ENCODE data around the gene DKKL1.

DKKL1 gene

DNA sequence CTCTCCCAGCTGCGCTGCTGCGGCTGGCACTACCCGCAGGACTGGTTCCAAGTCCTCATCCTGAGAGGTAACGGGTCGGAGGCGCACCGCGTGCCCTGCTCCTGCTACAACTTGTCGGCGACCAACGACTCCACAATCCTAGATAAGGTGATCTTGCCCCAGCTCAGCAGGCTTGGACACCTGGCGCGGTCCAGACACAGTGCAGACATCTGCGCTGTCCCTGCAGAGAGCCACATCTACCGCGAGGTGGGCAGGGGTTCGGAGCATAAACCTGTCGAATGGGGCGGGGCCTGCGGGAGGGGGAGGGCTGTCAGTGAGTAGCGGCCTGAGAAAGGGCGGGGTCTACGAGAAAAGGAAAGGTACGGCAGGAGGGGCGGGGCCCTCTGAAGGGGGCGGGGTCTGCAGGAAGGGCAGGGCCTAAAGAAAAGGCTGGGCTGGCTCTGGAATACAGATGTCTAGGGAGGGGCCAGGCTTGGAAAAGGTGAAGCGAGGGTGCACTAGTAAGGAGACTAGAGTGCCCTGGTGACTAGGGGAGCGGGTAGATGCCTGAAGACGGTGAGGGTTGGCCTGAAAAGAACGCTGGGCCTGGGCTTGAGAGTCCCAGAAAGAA, 24.9 kb upstream of the DKKL1 start:
- Histone ChIP-seq H2AFZ (ENCODE audit: low read length) (no peak overlapping the region), H3K9ac (ENCODE audit: low read length) (no peak overlapping the region; the same call in 1 of the 2 replicates), H3K79me2 (ENCODE audit: insufficient read depth, low read length) (peaks cover 5% of the 10 kb centered on the region; the same call in 1 of the 2 replicates), H3K9me3 (ENCODE audit: low read length) (no peaks in the 10 kb centered on the region), H3K4me1 (ENCODE audit: insufficient read depth, low read length, severe bottlenecking) (peaks cover 70% of the 10 kb centered on the region), H3K36me3 (ENCODE audit: insufficient read depth, low read length) (peaks cover 49% of the 10 kb centered on the region), H3F3A (ENCODE audit: insufficient read depth, low read length) (0 out of 2 replicates have a peak, but pooled peaks cover 3% of the 10 kb centered on the region), H3K9me2 (ENCODE audit: low read depth, low read length) (no peaks in the 10 kb centered on the region), H3K4me3 (ENCODE audit: low read depth, low read length, poor library complexity, severe bottlenecking) (peak overlapping the region; percentile 84), H3K27me3 (ENCODE audit: insufficient read depth, low read length) (no peaks in the 10 kb centered on the region), H3K27ac (ENCODE audit: low read depth, low read length, poor library complexity, severe bottlenecking) (peak overlapping the region; percentile 96), H3K4me2 (ENCODE audit: low read length) (peak overlapping the region; percentile 78), H4K20me1 (ENCODE audit: insufficient read depth, low read length) (no peaks in the 10 kb centered on the region)
- no peak for TF ChIP-seq EZH2 (IDR thresholded peaks at IDR 0.05; ENCODE audit: borderline replicate concordance, low read length)
- TF ChIP-seq, protein P1, sequence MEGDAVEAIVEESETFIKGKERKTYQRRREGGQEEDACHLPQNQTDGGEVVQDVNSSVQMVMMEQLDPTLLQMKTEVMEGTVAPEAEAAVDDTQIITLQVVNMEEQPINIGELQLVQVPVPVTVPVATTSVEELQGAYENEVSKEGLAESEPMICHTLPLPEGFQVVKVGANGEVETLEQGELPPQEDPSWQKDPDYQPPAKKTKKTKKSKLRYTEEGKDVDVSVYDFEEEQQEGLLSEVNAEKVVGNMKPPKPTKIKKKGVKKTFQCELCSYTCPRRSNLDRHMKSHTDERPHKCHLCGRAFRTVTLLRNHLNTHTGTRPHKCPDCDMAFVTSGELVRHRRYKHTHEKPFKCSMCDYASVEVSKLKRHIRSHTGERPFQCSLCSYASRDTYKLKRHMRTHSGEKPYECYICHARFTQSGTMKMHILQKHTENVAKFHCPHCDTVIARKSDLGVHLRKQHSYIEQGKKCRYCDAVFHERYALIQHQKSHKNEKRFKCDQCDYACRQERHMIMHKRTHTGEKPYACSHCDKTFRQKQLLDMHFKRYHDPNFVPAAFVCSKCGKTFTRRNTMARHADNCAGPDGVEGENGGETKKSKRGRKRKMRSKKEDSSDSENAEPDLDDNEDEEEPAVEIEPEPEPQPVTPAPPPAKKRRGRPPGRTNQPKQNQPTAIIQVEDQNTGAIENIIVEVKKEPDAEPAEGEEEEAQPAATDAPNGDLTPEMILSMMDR (IDR thresholded peaks at IDR 0.05; ENCODE audit: low read length): no peak

DNA sequence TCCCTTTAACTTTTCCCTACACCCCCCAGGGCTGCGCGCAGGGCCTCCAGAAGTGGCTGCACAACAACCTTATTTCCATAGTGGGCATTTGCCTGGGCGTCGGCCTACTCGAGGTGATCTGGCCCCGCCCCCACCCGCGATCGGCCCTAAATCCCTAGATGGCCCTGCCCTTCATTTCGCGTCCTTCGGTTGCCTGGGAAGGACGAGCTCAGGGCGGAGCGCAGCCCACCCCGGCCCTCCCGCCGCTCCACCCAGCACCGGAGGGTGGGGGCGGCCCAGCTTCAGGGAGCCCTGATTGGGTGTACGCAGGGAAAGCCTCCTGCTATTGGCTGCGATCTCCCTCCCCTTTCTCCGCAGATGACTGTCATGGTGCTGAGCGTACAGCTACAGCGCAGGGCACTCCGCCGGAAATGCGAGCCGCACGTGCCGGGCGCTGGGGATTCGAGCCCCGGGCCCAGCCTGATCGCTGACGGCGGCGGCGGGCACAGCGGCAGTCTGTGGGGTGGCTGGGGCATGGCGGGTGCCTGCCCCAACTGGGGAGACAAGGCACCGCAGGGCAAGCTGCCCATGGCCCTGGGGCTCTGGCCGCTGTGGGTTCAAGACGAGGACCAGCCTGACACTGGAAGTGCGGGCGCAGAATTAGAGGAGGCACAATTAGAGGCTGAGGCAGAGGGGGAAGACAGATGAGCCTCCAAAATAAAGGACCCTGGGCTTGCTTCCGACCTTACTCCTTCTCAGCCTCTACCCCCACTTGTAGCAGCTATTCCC, 24.2 kb upstream of the DKKL1 start:
- Histone ChIP-seq H3K27me3 (ENCODE audit: insufficient read depth, low read length) (no peaks in the 10 kb centered on the region), H3K9ac (ENCODE audit: low read length) (peak overlapping the region; percentile 32; the same call in 1 of the 2 replicates), H3K27ac (ENCODE audit: low read depth, low read length, poor library complexity, severe bottlenecking) (peak overlapping the region; percentile 89), H3K4me3 (ENCODE audit: low read depth, low read length, poor library complexity, severe bottlenecking) (peak overlapping the region; percentile 84), H3F3A (ENCODE audit: insufficient read depth, low read length) (0 out of 2 replicates have a peak, but pooled peaks cover 3% of the 10 kb centered on the region), H3K4me2 (ENCODE audit: low read length) (peak overlapping the region; percentile 78), H4K20me1 (ENCODE audit: insufficient read depth, low read length) (no peaks in the 10 kb centered on the region), H3K9me2 (ENCODE audit: low read depth, low read length) (no peaks in the 10 kb centered on the region), H2AFZ (ENCODE audit: low read length) (no peak overlapping the region), H3K4me1 (ENCODE audit: insufficient read depth, low read length, severe bottlenecking) (peaks cover 63% of the 10 kb centered on the region), H3K36me3 (ENCODE audit: insufficient read depth, low read length) (peaks cover 49% of the 10 kb centered on the region), H3K9me3 (ENCODE audit: low read length) (no peaks in the 10 kb centered on the region), H3K79me2 (ENCODE audit: insufficient read depth, low read length) (peaks cover 5% of the 10 kb centered on the region; the same call in 1 of the 2 replicates)
- TF ChIP-seq, protein P1 (IDR thresholded peaks at IDR 0.05; ENCODE audit: low read length): no peak
- no peak for TF ChIP-seq EZH2 (IDR thresholded peaks at IDR 0.05; ENCODE audit: borderline replicate concordance, low read length)

DNA sequence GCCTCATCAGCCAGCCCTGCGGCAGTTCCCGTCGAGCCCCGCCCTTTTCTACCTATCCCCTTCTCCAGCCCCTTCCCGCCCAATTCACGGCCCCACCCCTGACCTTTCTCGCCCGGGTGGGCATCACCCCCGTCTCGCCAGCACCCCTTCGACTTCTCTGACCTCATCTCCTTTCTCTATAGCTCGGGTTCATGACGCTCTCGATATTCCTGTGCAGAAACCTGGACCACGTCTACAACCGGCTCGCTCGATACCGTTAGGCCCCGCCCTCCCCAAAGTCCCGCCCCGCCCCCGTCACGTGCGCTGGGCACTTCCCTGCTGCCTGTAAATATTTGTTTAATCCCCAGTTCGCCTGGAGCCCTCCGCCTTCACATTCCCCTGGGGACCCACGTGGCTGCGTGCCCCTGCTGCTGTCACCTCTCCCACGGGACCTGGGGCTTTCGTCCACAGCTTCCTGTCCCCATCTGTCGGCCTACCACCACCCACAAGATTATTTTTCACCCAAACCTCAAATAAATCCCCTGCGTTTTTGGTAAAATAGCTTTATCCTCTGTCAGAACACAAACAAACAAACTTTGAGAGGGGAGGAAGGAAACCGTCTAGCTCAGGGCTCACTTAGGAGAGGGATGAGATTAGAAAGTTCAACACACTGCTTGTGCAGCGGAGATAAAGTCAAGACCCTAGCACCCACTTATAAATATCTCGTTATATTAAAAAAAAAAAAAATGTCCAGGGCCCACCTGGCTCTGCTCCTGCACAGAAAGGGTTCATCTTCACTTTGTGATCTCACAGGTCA, 23.4 kb upstream of the DKKL1 start:
- Histone ChIP-seq H3K4me3 (ENCODE audit: low read depth, low read length, poor library complexity, severe bottlenecking) (peak overlapping the region; percentile 84), H2AFZ (ENCODE audit: low read length) (no peak overlapping the region)

More for the DNA sequence above, 23.4 kb upstream of the DKKL1 start:
- Histone ChIP-seq H4K20me1 (ENCODE audit: insufficient read depth, low read length) (no peaks in the 10 kb centered on the region), H3K27ac (ENCODE audit: low read depth, low read length, poor library complexity, severe bottlenecking) (peak overlapping the region; percentile 89), H3K9ac (ENCODE audit: low read length) (peak overlapping the region; percentile 32; the same call in 1 of the 2 replicates), H3K9me3 (ENCODE audit: low read length) (no peaks in the 10 kb centered on the region), H3K4me2 (ENCODE audit: low read length) (peak overlapping the region; percentile 78), H3K36me3 (ENCODE audit: insufficient read depth, low read length) (peaks cover 49% of the 10 kb centered on the region), H3F3A (ENCODE audit: insufficient read depth, low read length) (0 out of 2 replicates have a peak, but pooled peaks cover 3% of the 10 kb centered on the region), H3K27me3 (ENCODE audit: insufficient read depth, low read length) (no peaks in the 10 kb centered on the region), H3K9me2 (ENCODE audit: low read depth, low read length) (no peaks in the 10 kb centered on the region), H3K79me2 (ENCODE audit: insufficient read depth, low read length) (peaks cover 5% of the 10 kb centered on the region; the same call in 1 of the 2 replicates), H3K4me1 (ENCODE audit: insufficient read depth, low read length, severe bottlenecking) (peaks cover 55% of the 10 kb centered on the region)
- no peak for TF ChIP-seq EZH2 (IDR thresholded peaks at IDR 0.05; ENCODE audit: borderline replicate concordance, low read length)
- TF ChIP-seq, protein P1 (IDR thresholded peaks at IDR 0.05; ENCODE audit: low read length): no peak
